K562 (cell line): ENCODE measurements around the gene GNB5. TPM values are rescaled to one million over a fixed set of nuclear protein-coding genes. Genes with fewer than 3 reads are reported as not detected.

Experiments used
- ATF4 ChIP-seq: fragments of 450-650 bp; formaldehyde crosslinking; IDR thresholded peaks from 2 replicates; pipeline ENCODE4 v1.4.0; 2022; ENCODE audit warnings: mild to moderate bottlenecking, moderate library complexity
- BMI1 ChIP-seq: fragments of 150-350 bp; IDR thresholded peaks from 2 replicates; pipeline ENCODE4 v1.6.1; 2014; ENCODE audit warnings: low read length
- ELF4 ChIP-seq: fragments of 450-650 bp; formaldehyde crosslinking; IDR thresholded peaks from 2 replicates; pipeline ENCODE4 v1.4.0; 2022; ENCODE audit warnings: missing genetic modification characterization
- EP300 ChIP-seq: IDR thresholded peaks from 2 replicates; pipeline ENCODE4 v1.6.1; 2012; ENCODE audit warnings: low read length, improper control_type of control experiment
- FOSL1 ChIP-seq: fragments of 200-800 bp; sonication (Bioruptor generic); conservative IDR thresholded peaks from 2 replicates; pipeline ENCODE4 v1.6.1; 2016; ENCODE audit warnings: missing genetic modification characterization, missing compliant biosample characterization
- HNRNPL ChIP-seq: fragments of 200-400 bp; formaldehyde crosslinking; IDR thresholded peaks from 2 replicates; pipeline ENCODE4 v1.6.1; 2017; ENCODE audit warnings: low read depth, mild to moderate bottlenecking, low read length
- KLF1 ChIP-seq: fragments of 450-650 bp; IDR thresholded peaks from 2 replicates; pipeline ENCODE4 v1.6.1; 2016; ENCODE audit warnings: missing genetic modification characterization, missing compliant biosample characterization
- MAFF ChIP-seq: IDR thresholded peaks from 2 replicates; pipeline ENCODE4 v1.6.1; 2012; ENCODE audit warnings: low read length, improper control_type of control experiment
- MAFG ChIP-seq: fragments of 450-650 bp; conservative IDR thresholded peaks from 2 replicates; pipeline ENCODE4 v1.6.1; 2016; ENCODE audit warnings: missing genetic modification characterization, missing compliant biosample characterization
- MAFK ChIP-seq: IDR thresholded peaks from 2 replicates; pipeline ENCODE4 v1.6.1; 2011; ENCODE audit warnings: low read length, improper control_type of control experiment
- NFE2 ChIP-seq: IDR thresholded peaks from 2 replicates; pipeline ENCODE4 v1.6.1; 2014; ENCODE audit warnings: antibody characterized with exemption, low read depth
- NFE2L1 ChIP-seq: fragments of 450-650 bp; IDR thresholded peaks from 2 replicates; pipeline ENCODE4 v1.6.1; 2016; ENCODE audit warnings: missing genetic modification characterization, low read depth, mild to moderate bottlenecking, missing compliant biosample characterization, moderate library complexity, borderline replicate concordance
- PURB ChIP-seq: sonication (generic); formaldehyde crosslinking; IDR thresholded peaks from 2 replicates; pipeline ENCODE4 v1.9.0; 2021; ENCODE audit warnings: low read depth, mild to moderate bottlenecking, missing genetic modification reagents
- SRSF7 ChIP-seq: fragments of 200-400 bp; formaldehyde crosslinking; optimal IDR thresholded peaks from 2 replicates; pipeline ENCODE3; 2017; ENCODE audit warnings: mild to moderate bottlenecking, low read depth, low read length
- ZBTB26 ChIP-seq: fragments of 450-650 bp; formaldehyde crosslinking; IDR thresholded peaks from 2 replicates; pipeline ENCODE4 v1.4.0; 2022; ENCODE audit warnings: missing genetic modification characterization
- ZHX1 ChIP-seq: fragments of 150-350 bp; conservative IDR thresholded peaks from 2 replicates; pipeline ENCODE4 v1.6.1; 2014; ENCODE audit warnings: low read length
- ZNF217 ChIP-seq: sonication (generic); formaldehyde crosslinking; IDR thresholded peaks from 2 replicates; pipeline ENCODE4 v1.8.0; 2022; ENCODE audit warnings: mild to moderate bottlenecking, missing genetic modification reagents
- ZNF232 ChIP-seq: sonication (generic); formaldehyde crosslinking; IDR thresholded peaks from 2 replicates; pipeline ENCODE4 v1.8.0; 2022; ENCODE audit warnings: mild to moderate bottlenecking, missing genetic modification reagents
- ZNF239 ChIP-seq: fragments of 250-450 bp; sonication (Bioruptor Pico); IDR thresholded peaks from 2 replicates; pipeline ENCODE4 v1.4.0; 2020; ENCODE audit warnings: mild to moderate bottlenecking
- ZNF316 ChIP-seq: fragments of 450-650 bp; IDR thresholded peaks from 2 replicates; pipeline ENCODE4 v1.6.1; 2016
- ZNF707 ChIP-seq: fragments of 250-450 bp; sonication (Bioruptor Pico); conservative IDR thresholded peaks from 2 replicates; pipeline ENCODE4 v1.8.0; 2022; ENCODE audit warnings: inconsistent platforms, mild to moderate bottlenecking, moderate library complexity
- ZNF77 ChIP-seq: fragments of 250-450 bp; sonication (Bioruptor Pico); IDR thresholded peaks from 2 replicates; pipeline ENCODE4 v1.5.0; 2020
- polyA plus RNA-seq, 8 experiments: library from polyadenylated mRNA; depleted of rRNA in 4 of 8; stranded (reverse) in 5 of 8; unstranded in 3 of 8; fragments of >200 nt; fragmentation: Nextera tagmentation in 2 of 8; fragmentation: Illumina TruSeq in 1 of 8; extraction: Ambion mirVana in 2 of 8; extraction: Trizol in 1 of 8; gene quantifications; 2 replicates each; pipeline versions ENCODE4 v1.2.1 to v1.2.3, GENCODE V29; 2011 to 2014; ENCODE audit warnings: inconsistent platforms in 1 of 8, missing spikeins in 1 of 8
- total RNA-seq, 7 experiments: library from RNA; depleted of rRNA in 6 of 7; stranded (reverse); fragments of >200 nt in 6 of 7; fragmentation: Illumina TruSeq in 2 of 7; extraction: Trizol in 2 of 7; gene quantifications; 2 replicates each; pipeline versions ENCODE4 v1.2.1 to v1.2.3, GENCODE V29; 2011 to 2021; ENCODE audit warnings: low replicate concordance in 1 of 7

GNB5 gene
- total and polyA plus RNA-seq, 9 of the 15 experiments (the other 6 are each of a cell fraction or from before 2014, with no cell fraction given) = 0.11 to 2.1 (median 0.77) TPM

GRCh38 chr15:52095597-52096262 lies 95.5 kb downstream of the GNB5 start (continued):
- TF ChIP-seq HNRNPL (no peak), ZNF77 (CRISPR knock-in tag) (no peak), ZNF707 (CRISPR knock-in tag) (no peak), ZHX1 (no peak), MAFK (peak; percentile 49; the same call in 1 of the 2 replicates), ZNF316 (peak; percentile 97), ZNF217 (CRISPR knock-in tag) (no peak), ZNF239 (no peak), KLF1 (no peak), PURB (CRISPR knock-in tag) (no peak), SRSF7 (no peak), ZBTB26 (CRISPR knock-in tag) (no peak), MAFG (tag) (peak; percentile 95), ATF4 (CRISPR knock-in tag) (no peak), ELF4 (CRISPR knock-in tag) (no peak), NFE2 (peak; percentile 67), EP300 (no peak), FOSL1 (tag) (peak; percentile 30; the same call in 1 of the 2 replicates), MAFF (peak; percentile 68), BMI1 (no peak), ZNF232 (CRISPR knock-in tag) (no peak), NFE2L1 (tag) (peak; percentile 66)
